GM18508 (cell line): ENCODE data around the gene ARMH4.

Experiments used
- ATAC-seq: cut with Tn5 transposase; IDR thresholded peaks from one replicate; pipeline ENCODE4 v1.9.1; 2021; ENCODE audit warnings: moderate number of reproducible peaks; ENCODE audit not compliant: insufficient read depth, unreplicated experiment

Gene ARMH4

DNA sequence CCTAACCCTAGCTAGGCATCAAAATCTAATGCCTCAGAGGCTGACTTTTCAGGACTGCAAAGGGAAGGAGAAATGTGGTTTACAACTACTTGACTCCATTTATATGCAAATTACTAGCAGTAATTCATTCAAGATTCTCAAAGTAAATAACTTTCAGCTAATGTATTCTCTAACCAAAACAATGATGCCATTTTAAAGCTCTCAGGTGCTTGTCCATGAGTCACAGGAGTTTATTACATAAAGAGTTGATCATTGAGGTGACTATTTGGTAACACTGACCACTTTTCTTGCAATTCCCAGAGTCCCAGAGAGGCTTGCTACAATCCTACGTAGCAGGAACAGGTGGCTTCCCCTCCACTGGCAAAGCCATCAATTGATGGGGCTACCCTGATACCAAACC is 177.1 kb downstream of the ARMH4 start:
- ATAC-seq, result no peak

DNA sequence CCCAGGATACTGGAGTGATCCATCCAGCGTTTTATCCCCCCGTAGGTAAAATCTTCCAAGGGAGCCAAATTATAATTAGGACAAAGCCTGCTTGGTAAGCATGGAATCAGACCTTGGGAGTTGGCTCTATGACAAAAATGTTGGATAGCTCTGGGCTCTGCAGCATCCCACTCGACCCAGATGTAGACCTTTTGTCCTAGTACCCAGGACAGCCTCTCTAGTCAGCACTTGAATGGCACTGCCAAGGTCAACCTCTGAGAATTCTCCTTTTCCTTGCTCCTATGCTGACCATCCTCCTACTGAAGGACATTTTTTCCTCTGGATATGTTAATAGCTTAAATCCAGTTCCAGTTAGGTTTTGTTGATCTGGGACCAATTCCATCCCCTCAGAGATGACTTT is 181.4 kb downstream of the ARMH4 start:
- no peak for ATAC-seq

DNA sequence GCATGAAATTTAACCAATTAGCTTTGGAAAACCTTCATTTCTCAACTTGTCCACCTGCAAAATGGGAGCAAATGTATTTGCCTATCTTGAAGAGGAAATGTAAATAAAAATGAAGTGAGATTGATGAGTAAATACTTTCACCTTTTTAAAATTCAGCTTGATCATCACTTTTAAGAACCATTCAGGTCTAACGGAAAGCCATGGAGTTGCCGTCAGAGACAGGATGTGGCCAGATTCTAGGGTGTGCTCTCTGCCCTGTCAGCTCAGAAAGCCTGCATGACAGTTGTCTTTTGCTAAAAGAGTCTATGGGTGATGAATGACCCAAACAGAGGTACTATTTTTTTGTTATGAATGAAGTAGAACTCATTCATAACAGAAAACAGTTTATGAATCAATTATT is 181.8 kb downstream of the ARMH4 start:
- ATAC-seq, result no peak

DNA sequence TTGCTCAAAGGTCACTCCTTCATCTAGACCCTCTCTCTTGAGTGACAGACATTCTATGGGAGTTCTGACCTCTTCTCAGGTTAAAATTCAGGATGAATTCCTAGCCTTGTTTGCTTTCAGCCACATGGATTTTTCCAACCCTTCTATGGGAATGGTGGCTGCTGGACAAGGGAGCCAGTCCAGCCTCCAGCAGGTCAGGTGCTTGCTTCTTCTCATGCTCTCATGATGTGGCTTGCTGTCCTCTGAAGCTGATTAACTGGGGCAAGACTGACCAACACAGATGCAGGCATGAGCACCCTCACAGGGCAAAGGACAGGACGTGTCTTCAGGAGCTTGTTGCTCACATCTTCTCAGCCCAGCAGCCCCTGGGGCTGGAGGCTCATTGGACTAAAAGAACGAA is 188.9 kb downstream of the ARMH4 start:
- ATAC-seq, result no peak

DNA sequence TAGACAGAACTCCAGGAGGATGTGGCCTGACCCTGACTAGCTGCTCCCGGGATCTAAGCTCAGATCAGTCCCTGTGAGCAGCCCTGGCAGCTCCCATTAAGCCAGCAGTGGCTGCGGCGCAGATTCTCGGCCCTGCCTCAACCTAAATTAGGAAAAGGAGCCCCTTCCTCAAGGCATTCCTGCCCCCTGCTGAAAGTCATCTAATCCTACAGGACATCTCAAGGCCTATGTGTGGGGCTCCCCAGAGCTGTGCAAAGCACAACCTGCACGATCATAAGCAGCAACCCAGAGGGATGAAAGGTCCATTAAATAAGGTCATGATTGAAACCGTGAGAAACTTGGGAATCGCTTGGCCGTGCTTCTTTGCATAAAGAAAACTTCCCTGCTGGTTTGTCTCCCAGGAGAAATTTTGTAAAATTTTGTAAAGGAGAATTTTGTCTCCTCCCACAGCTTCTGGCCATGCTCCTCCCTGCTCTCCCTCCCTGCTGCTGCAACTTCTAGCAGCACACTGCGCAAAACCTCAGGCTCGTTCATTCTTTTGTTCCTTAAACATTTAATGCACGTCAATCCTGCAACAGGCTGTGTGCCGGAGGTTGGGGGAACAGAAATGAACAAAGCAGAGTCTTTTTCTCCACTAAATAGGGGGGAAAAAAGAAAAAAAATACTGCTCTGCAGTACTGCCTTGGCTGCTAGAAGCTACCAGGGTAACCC is 189.5 kb downstream of the ARMH4 start:
- ATAC-seq, result no peak

DNA sequence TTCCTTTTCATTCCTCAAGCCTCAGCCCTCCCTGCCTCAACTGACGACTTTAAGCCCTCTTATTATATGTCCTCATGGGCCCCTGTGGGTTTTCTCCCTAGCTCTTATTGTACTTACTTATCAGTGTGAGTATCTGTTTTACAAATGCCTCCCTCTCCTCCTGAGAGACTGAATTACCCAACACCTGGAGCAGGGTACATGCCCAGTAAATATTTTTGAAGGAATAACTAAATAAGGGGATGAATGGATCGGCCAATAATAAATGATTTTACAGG is 190.3 kb downstream of the ARMH4 start:
- no peak for ATAC-seq

DNA sequence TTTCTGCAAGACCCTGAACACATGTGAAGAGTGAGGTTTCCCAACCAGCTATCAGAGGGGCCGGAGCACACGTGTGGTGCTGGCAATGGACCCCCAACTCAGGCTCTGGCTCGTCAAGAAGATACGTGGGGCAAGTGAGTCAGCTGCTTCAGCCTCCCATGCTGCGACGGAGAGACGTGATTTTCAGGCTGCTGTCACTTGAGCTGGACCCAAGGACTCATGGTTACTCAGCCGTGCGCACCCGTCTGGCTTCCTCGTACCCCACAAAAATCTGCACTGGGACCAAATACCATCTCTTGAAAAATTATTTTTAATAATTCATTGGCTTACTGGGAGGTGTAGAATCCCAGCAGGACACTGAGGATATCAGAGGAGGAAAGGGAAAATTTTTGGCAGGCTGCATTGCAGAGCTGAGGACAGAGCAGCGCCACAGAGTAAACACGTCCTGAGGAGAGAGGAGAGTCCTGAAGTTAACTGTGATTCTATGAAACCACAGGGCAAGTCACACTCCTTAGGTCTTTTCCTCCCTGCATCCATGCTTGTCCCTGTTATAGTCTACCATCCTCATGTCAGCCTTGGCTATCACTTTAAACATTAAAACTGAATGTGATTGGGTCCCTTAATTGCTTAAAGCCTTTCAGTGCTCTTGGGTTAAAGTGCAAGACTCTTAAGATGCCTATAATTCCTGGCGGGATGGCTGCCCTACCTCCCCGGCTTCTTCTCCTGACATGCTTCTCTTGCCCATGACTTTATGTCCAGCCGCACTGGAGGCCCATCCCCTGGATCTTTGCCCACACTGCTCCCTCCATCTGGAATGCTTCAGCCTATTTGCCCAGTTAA is 190.8 kb downstream of the ARMH4 start:
- ATAC-seq, result no peak

DNA sequence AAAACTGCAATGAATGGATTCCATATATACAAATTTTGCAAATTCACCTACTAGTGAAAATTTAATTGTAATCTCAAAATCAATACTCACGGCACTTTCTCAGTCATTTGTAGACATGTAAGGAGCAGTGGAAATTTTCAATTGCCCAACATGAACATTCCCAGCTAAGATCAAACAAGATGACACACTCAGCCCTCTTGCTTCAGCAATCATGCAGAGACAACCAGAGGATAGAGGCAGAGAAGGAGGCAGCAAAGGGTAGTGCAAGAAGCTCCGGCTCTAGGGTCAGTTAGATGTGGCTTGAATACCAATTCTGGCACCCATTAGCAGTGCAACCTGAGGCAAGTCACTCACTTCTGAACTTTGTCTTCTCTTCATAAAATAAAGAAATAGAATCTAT is 194.6 kb downstream of the ARMH4 start:
- ATAC-seq, result no peak
